Lung (tissue), 12 donors: ENCODE measurements around the gene DLG2. TPM values are rescaled to one million over a fixed set of nuclear protein-coding genes. Genes with fewer than 3 reads are reported as not detected.

Experiments
- ATAC-seq: fragments of 200-7000 bp; cut with Tn5 transposase; one replicate; pipeline ENCODE4 v1.9.1; 2020; ENCODE audit warnings: moderate number of reproducible peaks; ENCODE audit not compliant: insufficient read depth, low FRiP score
- DNase-seq, 3 donors: peaks; one replicate each; pipeline ENCODE4 v3.0.0-alpha.2; 2013 to 2017
- H3K27ac ChIP-seq, 2 donors: one replicate each; pipeline ENCODE4 v1.5.1; 2013; ENCODE audit warnings: mild to moderate bottlenecking in 2 of 2, moderate library complexity in 2 of 2, control low read depth in 1 of 2, inconsistent platforms in 1 of 2, low read depth in 1 of 2, low read length in 1 of 2
- H3K27me3 ChIP-seq, 3 donors: one replicate each; pipeline ENCODE4 v1.5.1; 2013; ENCODE audit warnings: low read length in 2 of 3; ENCODE audit not compliant: control insufficient read depth in 3 of 3, insufficient read depth in 3 of 3
- H3K36me3 ChIP-seq, 4 donors: one replicate each; pipeline ENCODE4 v1.5.1; 2013; ENCODE audit warnings: low read length in 4 of 4, mild to moderate bottlenecking in 1 of 4, moderate library complexity in 1 of 4; ENCODE audit not compliant: control insufficient read depth in 4 of 4, insufficient read depth in 4 of 4
- H3K4me1 ChIP-seq, 5 donors: one replicate each; pipeline ENCODE4 v1.5.1; 2013; ENCODE audit warnings: low read length in 5 of 5, mild to moderate bottlenecking in 2 of 5, moderate library complexity in 1 of 5; ENCODE audit not compliant: control insufficient read depth in 5 of 5, insufficient read depth in 5 of 5
- H3K4me3 ChIP-seq: one replicate; pipeline ENCODE4 v1.5.1; 2013; ENCODE audit warnings: mild to moderate bottlenecking, control low read depth, moderate library complexity
- H3K9ac ChIP-seq, 2 donors: one replicate each; pipeline ENCODE4 v1.5.1; 2013; ENCODE audit warnings: low read length in 2 of 2, control low read depth in 1 of 2; ENCODE audit not compliant: insufficient read depth in 1 of 2
- H3K9me3 ChIP-seq, 4 donors: one replicate each; pipeline ENCODE4 v1.5.1; 2013; ENCODE audit warnings: low read length in 3 of 4, mild to moderate bottlenecking in 1 of 4, moderate library complexity in 1 of 4; ENCODE audit not compliant: control insufficient read depth in 4 of 4, insufficient read depth in 3 of 4
- CTCF ChIP-seq: IDR thresholded peaks from 2 replicates; pipeline ENCODE4 v1.5.1; 2012; ENCODE audit warnings: mild to moderate bottlenecking; ENCODE audit errors: control extremely low read depth, extremely low read depth
- WGBS, 2 donors: extraction: QIAGEN DNeasy Blood & Tissue Kit; methylation state at CpG; one replicate each; pipeline ENCODE4 v1.1.7; 2013; 5-methylcytosine and 5-hydroxymethylcytosine counted together
- polyA plus RNA-seq, 2 donors: library from polyadenylated mRNA; stranded (reverse); fragments of 200-250 nt; gene quantifications; one replicate each; pipeline ENCODE4 v1.2.1, GENCODE V29; 2013
- total RNA-seq, 2 donors: library from RNA; depleted of rRNA in 1 of 2; stranded (reverse); fragments of >200 nt in 1 of 2; gene quantifications; one replicate each; pipeline ENCODE4 v1.2.1, GENCODE V29; 2014 to 2021
- donor health status: control.
- donor health status: control.
- donor health status: Bipolar disorder and iron deficiency.
- donor health status: healthy.
- donor health status: DM: yes; HTN: yes; CAD: no.

Gene DLG2
- total and polyA plus RNA-seq, 4 donors: 0.32 to 24.1 (median 5.4) TPM

DNA sequence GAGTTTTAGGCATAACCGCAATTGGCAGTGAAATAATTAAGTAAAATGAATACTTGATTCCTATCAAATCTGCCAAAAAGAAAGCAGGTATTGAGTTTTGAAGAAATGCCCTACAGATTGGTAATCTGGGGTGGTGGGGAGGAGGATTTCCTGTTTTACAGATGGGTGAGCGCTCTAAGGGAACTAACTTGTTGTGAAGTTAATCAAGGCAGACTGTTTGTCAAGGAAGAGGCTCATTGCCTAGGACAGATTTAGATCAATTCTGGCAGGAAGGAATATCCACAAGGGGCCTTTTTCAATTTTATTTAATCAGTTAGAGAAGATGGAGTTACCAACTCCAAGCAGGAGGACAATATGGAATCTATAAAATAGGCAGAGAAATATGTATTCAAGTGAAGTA is 2069.5 kb downstream of the DLG2 start:
- Histone ChIP-seq H3K36me3 (no peaks in the 10 kb centered on the region), H3K4me3 (no peak overlapping the region), H3K9ac (no peak overlapping the region), H3K9me3 (no peaks in the 10 kb centered on the region), H3K27ac (no peak overlapping the region), H3K4me1 (no peaks in the 10 kb centered on the region), H3K27me3 (no peaks in the 10 kb centered on the region)
- DNase-seq: no peak
- ATAC-seq: no peak
- WGBS, 2 donors: 52 to 69% methylated on average over 2 of the region's 2 CpGs
- TF ChIP-seq CTCF: no peak

DNA sequence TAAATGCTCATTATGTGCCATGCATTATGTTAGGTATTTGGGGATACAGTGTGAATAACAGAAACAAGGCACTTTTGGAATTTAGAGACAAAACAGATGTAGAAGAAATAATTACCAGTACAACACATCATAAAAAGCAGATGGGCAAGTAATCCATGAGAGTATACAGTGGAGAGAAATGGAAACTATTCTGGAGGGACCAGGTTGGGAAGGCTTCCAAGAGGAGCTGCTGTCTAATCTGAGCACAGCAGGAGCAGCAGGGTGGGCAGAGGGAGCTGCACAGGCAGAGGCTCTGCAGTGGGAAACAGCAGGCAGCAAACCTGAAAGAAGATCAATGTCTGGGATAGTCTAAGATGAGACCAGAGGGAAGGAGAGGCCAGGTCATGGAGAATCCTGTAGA is 2072.3 kb downstream of the DLG2 start:
- H3K4me3 ChIP-seq: no peak overlapping the region
- H3K36me3 ChIP-seq: no peaks in the 10 kb centered on the region
- H3K9me3 ChIP-seq: no peaks in the 10 kb centered on the region
- peaks cover 0 to 7% (median 0%) of the 10 kb centered on the region in 5 donors for H3K4me1 ChIP-seq
- ATAC-seq (no peak), DNase-seq (peak in 1 of 3 donors; percentile 46)
- H3K9ac ChIP-seq: no peak overlapping the region
- no peak overlapping the region for H3K27ac ChIP-seq
- no peaks in the 10 kb centered on the region for H3K27me3 ChIP-seq
- TF ChIP-seq CTCF: no peak

DNA sequence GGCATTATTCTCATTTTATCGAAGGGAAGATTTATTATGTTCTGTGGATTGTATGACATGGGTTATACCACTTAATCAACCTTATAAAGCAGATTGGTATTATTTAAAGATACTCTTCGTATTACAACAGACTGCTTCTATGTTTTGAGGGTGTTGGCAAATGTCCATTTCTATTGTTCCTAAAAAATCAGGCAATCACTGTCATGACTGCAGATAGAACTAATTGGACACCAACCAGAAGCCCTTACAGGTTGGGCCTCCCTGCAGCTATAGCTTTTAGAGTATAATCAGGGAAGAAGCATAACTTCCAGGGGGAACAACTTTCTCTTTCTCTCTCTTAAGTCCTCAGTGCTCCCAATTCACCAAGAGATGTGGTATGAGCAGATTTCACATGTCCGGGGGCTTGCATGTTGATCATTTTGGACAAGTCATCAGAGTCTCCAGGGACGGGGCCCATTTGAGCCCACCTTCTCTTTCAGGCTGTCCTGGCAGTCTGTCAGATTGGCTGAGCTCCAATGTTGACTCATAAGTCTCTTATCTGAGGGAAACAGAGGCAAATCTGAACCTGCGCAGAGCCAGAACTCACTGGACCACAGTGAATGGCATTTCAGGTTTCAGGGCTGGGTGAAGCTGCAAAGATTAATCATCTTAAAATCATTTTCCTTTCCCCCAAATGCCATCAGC is 2077.0 kb downstream of the DLG2 start:
- Histone ChIP-seq H3K27me3 (no peaks in the 10 kb centered on the region), H3K36me3 (no peaks in the 10 kb centered on the region), H3K4me1 (peaks cover 0 to 7% (median 0%) of the 10 kb centered on the region in 5 donors), H3K4me3 (no peak overlapping the region), H3K9ac (no peak overlapping the region), H3K9me3 (no peaks in the 10 kb centered on the region), H3K27ac (no peak overlapping the region)
- ATAC-seq (no peak), DNase-seq (no peak)
- TF ChIP-seq CTCF: no peak
- WGBS, 2 donors: 69 to 71% methylated on average over 5 of the region's 5 CpGs

- no peaks in the 10 kb centered on the region for H3K9me3 ChIP-seq
- H3K27ac ChIP-seq: no peak overlapping the region
- no peak overlapping the region for H3K4me3 ChIP-seq
- no peaks in the 10 kb centered on the region for H3K36me3 ChIP-seq
- H3K9ac ChIP-seq: no peak overlapping the region
- no peak for TF ChIP-seq CTCF
- H3K27me3 ChIP-seq: no peaks in the 10 kb centered on the region
- ATAC-seq (no peak), DNase-seq (no peak)
- WGBS, 2 donors: 78 to 84% methylated on average over 3 of the region's 3 CpGs
- peaks cover 0 to 5% (median 0%) of the 10 kb centered on the region in 5 donors for H3K4me1 ChIP-seq
Observed at GRCh38 chr11:83546368-83546767, 2080.8 kb downstream of the DLG2 start.
